Measurements from ENCODE around the gene PRXL2C.
"Not testable (repeated sequence)": the region's sequence is repeated elsewhere in the genome, so short reads cannot be mapped to it uniquely, and the experiment has no call there.

PRXL2C gene, protein sequence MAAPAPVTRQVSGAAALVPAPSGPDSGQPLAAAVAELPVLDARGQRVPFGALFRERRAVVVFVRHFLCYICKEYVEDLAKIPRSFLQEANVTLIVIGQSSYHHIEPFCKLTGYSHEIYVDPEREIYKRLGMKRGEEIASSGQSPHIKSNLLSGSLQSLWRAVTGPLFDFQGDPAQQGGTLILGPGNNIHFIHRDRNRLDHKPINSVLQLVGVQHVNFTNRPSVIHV

DNA sequence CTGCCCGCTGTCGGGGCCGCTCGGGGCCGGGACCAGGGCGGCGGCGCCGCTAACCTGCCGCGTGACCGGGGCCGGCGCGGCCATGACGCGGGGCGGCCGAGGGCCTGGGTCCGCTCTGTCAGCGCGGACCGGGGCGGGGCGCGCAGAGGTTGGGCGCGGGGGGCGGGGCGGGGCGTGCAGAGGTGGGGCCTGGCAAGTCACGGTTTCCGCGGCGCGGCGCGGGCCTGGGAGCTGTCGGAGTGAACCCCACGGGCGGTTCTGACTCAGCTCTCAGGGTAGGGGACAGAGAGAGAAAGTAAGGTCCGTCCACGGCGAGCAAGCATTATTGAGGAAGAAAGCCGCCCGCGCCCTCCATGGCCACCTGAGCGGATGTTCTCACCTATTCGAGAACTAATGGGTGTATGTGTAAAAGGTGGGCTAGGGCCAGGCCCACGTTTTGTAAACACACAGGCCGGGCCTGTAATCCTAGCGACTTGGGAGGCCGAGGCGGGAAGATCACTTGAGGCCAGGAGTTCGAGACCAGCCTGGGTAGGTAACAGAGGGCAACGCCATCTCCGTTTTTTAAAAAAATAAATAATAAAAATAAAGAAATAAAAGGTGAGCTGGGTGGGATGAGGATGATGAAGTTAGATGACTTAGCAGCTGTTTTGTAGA, at the start of gene PRXL2C:
TSS of gene PRXL2C (minus strand) at position 120 of the 654 bp plus-strand sequence. CDS start at position 84, 36 bp downstream.
- peak; percentile 80 for DNase-seq (ENCODE audit: low spot score)

DNA sequence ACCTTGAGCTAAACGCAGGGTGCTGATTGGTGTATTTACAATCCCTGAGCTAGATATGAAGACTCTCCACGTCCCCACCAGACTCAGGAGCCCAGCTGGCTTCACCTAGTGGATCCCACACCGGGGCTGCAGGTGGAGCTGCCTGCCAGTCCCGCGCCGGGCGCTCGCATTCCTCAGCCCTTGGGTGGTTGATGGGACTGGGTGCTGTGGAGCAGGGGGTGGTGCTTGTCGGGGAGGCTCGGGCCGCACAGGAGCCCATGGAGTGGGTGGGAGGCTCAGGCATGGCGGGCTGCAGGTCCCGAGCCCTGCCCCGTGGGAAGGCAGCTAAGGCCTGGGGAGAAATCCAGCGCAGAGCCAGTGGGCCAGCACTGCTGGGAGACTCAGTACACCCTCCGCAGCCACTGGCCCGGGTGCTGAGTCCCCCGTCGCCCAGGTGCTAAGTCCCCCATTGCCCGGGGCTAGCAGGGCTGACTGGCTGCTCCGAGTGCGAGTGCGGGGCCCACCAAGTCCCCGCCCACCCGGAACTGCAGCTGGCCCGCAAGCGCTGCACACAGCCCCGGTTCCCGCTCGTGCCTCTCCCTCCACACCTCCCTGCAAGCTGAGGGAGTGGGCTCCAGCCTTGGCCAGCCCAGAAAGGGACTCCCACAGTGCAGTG, 45.7 kb upstream of the PRXL2C start:
- not testable (repeated sequence) for DNase-seq (ENCODE audit: low spot score)

DNA sequence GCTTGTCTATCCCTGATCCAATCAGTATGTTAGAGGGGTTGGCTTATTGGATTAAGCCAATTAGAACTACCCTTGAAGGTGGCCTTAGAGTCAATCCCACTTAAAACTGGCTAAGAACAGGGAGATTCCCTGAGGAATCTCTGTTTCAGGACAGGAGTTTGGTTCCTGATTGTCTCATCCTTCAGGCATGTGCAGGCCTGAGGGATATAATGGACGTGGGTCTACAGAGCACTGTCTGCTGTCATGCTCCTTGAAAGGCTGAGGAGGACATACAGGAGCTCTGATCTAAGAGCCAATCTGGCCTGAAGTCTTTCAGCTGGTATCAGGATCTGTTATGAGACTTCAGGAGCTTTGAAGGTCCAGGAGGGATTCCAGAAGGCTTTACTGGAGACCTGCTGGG, 36.2 kb upstream of the PRXL2C start:
- DNase-seq (ENCODE audit: low spot score) = no peak

DNA sequence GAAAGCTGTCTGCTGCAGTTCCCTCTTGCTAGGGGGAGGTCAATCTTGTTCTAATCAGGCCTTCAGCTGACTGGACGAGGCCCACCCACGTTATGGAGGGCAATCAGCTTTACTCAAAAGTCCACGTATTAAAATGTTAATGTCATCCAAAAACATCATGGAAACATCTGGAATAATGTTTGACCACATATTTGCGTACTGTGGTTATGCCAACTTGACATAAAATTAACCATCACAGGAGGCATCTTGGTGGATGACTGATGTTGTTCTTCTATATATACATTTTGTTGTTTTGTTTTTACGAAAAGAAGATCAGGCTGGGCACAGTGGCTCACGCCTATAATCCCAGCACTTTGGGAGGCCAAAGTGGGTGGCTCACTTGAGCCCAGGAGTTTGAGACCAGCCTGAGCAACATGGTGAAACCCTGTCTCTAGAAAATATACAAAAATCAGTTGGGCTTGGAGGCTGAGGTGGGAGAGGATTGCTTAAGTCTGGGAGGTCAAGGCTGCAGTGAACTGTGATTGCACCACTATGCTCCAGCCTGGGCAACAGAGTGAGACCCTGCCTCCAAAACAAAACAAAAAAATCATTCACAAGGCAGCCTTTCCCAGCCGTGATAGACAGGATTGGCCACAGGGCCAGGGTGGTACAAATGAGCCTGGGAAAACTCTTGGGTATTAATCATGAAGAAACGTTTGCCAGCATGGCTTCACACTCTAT, 33.8 kb upstream of the PRXL2C start:
- no peak for DNase-seq (ENCODE audit: low spot score)

DNA sequence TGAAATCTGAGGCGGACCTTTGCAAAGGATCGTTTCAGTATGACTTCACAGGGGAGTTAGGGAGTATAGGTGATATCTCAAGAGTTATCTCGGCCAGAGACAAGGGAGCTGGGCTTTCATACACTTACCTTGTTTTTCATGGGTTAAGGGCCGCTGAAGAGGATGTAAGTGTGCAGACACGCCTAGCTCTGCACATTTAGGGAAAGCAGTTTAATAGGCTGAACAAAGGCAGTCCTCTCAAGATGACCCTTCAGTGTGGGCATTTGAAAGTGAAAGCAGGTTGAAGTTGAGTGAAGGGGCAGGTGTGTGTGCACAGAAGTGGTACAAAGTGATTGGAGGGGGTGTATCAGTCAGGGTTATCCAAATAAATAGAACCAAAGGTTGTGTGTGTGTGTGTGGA, 33.1 kb upstream of the PRXL2C start:
- DNase-seq (ENCODE audit: low spot score) = no peak

DNA sequence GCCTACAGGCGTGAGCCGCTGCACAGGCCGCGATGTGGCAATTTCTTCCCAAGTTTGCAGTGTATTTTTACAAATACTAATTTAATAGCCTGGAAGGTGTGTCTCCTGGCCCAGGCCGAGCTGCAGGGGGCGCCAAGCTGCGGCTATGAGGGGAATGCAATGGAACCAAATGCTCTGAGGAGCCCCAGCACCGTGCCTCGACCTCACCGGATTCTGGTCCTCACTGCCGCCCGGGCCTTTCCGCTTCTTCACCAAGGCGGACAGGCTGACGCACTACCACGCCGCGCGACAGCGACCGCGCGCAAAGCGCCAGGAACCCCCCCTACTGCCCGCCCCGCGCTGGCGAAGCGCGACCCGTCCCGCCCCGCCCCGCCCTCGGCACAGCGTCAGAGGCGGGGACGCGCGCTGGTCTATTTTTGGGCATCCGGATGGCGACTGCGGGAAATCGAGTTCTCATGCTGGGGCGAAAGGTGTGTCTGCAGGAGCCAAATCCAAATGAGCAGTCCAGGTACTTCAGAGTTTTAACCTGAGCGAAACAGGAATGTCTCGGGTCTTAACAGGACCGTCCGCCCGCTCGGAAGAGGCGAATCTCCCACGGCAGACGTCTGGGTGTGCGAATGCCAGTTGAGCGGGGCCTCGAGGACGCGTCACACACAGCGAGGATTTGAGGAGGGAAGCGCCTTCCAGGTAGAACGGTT, 31.7 kb upstream of the PRXL2C start:
- DNase-seq (ENCODE audit: low spot score) = peak; percentile 48

DNA sequence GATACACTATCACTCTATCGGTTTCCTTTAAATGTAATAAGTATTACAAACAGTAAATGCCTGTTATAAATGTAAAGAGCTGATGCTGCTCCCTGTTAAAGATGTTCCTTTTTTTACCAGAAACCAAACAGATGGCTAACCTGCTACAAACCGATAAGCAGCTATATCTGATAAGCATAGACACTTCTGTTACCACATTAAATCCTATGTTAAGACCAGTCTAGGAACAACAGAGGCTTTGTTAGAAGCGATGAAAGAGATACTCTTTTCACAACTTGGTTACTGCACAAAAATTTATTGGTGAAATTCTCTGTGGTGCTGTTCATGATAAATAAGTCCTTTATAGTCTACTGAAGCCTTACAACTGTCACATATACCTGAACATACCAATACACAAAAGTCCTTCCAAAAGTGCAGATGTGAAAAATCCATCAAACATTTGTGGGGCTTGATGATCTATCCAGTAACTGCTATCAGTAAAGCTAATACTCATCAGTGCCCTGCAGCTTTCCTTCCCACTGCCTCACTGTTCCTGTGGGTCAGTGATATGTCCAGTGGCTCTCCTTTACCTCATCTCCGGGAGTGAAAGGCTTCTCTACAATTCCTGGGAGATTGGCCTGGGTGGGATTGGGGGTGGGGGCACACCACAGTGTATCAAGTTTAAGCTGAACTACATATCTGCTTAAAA, 25.8 kb upstream of the PRXL2C start:
- no peak for DNase-seq (ENCODE audit: low spot score)

DNA sequence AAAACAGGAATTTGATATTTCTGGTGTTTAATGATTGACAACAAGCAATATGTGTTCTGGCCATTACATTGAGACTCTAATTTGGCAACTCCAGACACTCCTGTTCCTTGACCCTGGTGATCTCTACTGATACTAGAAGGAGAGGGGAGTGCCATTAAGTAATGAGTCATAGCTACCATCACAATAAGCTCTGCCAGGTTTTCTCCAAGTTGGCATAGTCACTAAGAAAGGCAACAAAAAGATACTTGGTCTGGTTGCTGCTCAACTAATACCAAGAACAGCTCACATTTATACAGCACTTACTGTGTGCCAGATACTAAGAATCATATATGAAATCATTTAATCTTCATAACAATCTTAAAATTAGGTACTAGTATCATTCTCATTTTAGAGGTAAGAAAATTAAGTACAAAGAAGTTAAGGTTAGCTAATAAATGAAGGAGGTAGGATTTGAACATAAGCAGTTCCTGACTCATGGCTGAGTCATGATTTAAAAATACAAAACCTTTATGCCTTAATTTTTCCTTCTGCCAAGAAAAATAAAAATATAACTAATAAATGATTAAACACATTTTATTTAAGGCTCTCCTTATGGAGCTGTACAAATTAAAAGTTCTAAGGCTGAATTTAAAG, 19.9 kb upstream of the PRXL2C start:
- DNase-seq (ENCODE audit: low spot score) = no peak

DNA sequence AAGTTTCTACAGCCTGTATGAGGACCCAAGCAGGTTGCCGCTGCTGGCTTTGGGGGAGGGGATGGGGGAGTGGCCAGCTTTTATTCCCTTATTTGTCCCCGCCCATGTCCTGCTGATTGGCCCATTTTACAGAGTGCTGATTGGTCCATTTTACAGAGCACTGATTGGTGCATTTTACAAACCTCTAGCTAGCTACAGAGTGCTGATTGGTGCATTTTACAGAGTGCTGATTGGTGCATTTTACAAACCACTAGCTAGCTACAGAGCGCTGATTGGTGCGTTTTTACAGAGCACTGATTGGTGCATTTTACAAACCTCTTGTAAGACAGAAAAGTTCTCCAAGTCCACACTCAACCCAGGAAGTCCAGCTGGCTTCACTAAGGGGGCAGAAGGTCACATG, 18.7 kb upstream of the PRXL2C start:
- DNase-seq (ENCODE audit: low spot score) = not testable (repeated sequence)

DNA sequence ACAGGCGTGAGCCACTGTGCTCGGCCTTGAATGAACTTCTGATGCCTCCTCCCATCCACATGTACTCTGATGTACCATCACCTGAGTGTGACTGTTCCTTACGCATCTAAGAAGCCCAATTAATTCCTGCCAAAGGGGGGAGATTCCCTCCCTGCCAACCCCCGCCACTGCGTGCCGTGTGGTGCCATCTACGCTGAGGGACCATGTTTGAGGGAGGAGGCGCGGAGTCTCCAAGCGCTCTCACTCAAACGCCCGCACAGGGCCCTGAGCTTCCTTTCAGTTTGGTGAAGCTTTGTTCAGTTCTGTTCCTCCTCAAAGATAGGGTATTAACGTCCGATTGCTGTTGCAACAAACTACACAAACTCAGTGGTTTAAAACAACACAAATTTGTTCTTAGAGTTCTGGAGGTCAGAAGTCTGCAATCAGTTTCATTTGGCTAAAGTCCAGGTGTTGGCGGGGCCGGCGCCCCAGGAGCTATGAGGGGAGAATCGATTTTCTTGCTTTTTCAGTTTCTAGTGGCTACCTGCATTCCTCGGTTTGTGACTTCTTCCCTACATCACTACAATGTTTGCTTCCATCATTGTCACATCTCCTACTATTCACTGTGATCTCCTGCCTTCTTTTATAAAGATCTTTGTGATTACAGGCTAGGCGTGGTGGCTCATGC, 13.9 kb upstream of the PRXL2C start:
- DNase-seq (ENCODE audit: low spot score) = no peak

DNA sequence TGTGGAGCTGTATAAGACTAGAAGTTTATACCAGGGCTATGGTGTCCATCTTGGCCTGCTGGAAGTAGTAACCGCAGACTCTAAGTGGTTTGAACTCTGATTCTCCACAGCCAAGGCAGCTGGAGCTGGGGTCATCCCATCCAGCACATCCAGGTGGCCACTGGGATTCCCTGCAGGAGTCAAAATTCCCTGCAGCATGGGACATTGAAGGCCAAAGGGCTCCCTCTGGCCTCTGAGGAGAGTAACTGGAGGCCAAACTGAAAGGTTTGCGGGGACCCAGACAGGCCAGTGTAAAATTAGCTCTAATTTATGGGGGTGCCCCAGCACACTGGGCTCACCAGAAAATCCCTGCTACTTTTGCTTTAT, 12.2 kb upstream of the PRXL2C start:
- no peak for DNase-seq (ENCODE audit: low spot score)

DNA sequence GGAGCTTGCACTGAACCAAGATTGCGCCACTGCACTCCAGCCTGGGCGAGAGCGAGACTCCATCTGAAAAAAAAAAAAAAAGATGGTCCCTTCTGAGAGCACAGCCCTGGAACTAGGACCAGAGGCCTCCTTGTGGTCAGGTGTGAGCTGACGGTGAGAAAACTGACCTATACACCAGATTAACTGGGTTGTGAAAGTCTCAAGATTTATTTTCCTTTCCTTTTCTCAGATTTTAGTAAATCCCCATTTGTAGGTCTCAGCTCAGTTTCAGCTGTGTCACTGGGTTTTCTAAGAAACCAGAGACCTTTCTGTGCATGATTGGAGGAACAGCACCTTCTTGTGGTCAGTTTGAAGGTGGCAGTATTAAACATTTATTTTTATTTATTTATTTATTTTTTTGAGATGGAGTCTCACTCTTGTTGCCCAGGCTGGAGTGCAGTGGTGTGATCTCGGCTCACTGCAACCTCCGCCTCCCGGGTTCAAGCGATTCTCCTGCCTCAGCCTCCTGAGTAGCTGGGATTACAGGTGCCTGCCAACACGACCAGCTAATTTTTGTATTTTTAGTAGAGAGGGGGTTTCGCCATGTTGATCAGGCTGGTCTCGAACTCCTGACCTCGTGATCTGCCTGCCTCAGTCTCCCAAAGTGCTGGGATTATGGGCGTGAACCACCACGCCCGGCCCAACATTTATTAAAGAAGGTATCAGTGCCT, 11.7 kb upstream of the PRXL2C start:
- peak; percentile 59 for DNase-seq (ENCODE audit: low spot score)

DNA sequence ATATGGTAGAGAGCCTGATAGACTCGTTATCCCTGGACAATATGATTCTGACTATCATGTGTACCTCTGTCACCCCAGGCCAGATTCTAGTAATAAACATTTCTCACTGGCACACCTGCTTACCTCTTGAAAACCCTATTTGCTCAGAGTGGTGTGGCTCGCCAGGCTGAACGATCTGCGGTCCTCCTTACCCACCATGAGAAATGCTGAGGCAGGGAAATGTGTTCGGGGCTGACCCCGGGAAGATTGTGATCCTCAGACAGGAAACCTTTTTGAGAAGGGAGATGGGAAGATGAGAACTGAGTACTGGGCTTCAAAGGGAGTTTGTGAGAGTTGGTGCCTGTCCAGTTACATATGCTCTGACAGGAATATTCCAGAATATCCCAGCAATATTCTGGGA, 10.7 kb upstream of the PRXL2C start:
- DNase-seq (ENCODE audit: low spot score) = no peak

DNA sequence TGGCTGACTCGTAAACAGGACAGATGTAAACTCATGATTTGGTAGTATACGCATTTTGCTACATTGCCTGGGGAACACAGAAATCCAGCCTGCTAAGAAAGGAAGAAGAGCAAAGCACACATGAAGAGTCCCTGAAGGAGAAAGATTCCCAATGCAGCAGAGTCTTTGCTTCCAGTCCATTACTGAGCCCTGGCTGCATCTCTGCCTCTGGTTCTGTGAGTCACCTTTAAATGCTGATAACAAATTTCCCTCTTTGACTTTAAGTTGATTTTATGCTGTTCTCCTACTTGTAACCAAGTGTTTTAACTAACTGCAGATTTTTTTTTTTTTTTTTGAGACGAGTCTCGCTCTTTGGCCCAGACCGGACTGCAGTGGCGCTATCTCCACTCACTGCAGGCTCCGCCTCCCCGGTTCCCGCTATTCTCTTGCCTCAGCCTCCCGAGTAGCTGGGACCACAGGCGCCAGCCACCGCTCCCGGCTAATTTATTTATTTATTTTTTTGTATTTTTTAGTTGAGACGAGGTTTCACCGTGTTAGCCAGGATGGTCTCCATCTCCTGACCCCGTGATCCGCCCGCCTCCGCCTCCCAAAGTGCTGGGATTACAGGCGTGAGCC, 8.5 kb upstream of the PRXL2C start:
- no peak for DNase-seq (ENCODE audit: low spot score)

DNA sequence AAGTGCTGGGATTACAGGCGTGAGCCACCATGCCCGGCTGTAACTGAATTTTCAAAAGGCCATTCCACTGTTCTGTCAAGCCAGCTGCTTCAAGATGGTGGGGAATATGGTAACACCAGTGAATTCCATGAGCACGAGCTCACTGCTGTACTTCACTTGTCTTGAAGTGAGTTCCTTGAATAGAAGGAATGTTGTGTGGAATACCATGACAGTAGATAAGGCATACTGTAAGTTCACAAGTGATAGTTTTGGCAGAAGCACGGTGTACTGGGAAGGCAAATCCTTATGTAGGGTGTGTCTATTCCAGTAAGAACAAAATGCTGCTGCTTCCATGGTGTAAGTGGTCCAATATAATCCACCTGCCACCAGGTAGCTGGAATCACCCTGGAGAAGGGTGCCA, 6.6 kb upstream of the PRXL2C start:
- no peak for DNase-seq (ENCODE audit: low spot score)

DNA sequence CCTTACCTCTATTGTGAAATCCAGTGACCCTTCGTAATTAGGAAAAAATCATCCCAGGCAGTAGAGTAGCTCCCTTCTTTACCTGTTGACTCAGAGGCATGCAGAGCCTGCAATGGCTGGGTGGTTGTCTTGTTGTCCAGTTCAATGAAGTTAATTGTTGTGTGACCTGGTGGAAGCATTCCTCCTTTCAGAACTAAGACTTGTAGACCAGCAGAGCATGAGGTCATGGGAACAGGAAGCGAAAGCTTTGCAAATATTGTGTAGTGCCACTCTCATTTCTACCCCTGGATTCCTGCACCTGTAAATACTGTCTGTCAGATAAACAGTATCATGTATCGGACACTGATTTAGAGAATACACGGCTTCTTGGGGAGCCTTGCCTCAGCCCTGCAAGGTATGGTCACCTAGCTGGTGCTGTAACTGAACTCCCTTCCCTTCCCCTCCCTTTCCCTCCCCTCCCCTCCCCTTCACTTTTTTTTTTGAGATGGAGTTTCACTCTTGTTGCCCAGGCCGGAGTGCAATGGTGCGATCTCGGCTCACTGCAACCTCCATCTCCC, 5.7 kb upstream of the PRXL2C start:
- no peak for DNase-seq (ENCODE audit: low spot score)

DNA sequence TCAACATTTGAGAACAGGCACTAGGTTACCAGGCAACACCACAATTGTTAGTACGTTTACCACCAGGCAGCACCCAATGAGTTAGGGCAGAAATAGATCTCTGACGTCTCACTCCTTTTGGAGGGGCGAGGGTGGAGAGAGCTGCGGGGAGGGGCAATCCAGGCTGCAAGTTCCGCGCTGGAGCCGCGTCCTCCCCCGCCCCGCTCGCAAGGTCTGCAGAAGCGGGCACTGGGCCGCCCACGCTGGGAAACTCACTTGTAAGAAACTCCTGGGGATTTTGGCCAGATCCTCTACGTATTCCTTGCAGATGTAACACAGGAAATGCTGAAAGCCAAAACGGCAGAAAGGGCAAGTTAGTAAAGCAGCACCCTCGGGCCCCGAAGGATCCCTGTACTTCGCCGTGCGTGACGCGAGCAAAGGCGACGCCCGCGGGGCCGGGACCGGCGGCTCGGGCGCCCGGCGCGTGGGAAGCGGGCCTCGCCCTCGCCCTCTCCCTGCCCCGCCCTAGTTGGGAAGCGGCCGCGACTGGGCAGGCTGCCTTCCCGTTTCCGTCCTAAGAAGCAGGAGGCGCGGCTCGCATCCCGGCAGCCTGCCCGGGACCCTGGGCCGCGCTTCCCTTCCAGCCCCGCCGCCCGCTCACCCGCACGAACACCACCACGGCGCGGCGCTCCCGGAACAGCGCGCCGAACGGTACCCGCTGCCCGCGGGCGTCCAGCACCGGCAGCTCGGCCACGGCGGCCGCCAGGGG, 493 bp downstream of the PRXL2C start:
- DNase-seq (ENCODE audit: low spot score) = peak; percentile 65

DNA sequence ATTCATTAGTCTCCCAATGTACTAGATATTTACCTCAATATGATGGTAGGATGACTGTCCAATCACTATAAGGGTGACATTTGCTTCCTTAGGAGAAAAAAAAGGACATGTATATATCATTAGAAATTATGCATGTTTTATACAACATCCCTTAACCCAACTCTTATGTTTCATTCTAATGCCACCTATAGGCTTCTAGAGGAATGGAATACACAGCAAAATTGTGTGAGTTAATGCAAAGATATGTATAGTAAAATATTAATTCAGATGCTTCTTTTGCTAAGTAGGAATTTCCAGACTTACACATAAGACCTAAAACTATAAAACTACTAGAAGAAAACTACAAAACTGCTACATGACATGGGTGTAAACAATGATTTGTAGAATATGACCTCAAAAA, 3.5 kb downstream of the PRXL2C start:
- peak; percentile 32 for DNase-seq (ENCODE audit: low spot score)
